SH-SY5Y (cell line): ENCODE measurements around the gene PLPP2.

Experiments
- GATA2 ChIP-seq: IDR thresholded peaks from 2 replicates; pipeline ENCODE4 v1.6.1; 2011; ENCODE audit warnings: mild to moderate bottlenecking, low read depth, low read length
- GATA3 ChIP-seq: IDR thresholded peaks from 2 replicates; pipeline ENCODE4 v1.6.1; 2011; ENCODE audit warnings: low read depth, mild to moderate bottlenecking, low read length, moderate library complexity

- no peak for TF ChIP-seq GATA3
- no peak for TF ChIP-seq GATA2
These were observed 10.6 kb downstream of the PLPP2 start for GRCh38 chr19:280541-281009.
